Calu3 (cell line): ENCODE results near the gene E2F8. TPM values are rescaled to one million over a fixed set of nuclear protein-coding genes. Genes with fewer than 3 reads are reported as not detected.

Source experiments
- BruUV-seq: library from RNA; stranded (reverse); fragments of 400-500 nt; replicated peaks from 2 replicates; lab custom pipeline; 2021; lab: Mats Ljungman, UMichigan
- CTCF ChIA-PET: fragments of 300-600 bp; sonication (Branson Sonifier 250); formaldehyde crosslinking; loops from one replicate; lab custom pipeline; 2022; ENCODE audit warnings: antibody characterized with exemption; lab: Charles Lee
- DNase-seq: peaks from one replicate; pipeline ENCODE4 v3.0.0; 2022
- H3K27ac Mint-ChIP-seq: one replicate; pipeline ENCODE4 v1.8.0; 2022; ENCODE audit warnings: mixed read lengths; ENCODE audit not compliant: unreplicated experiment
- H3K27me3 Mint-ChIP-seq: one replicate; pipeline ENCODE4 v1.8.0; 2022; ENCODE audit warnings: mixed read lengths; ENCODE audit not compliant: unreplicated experiment
- H3K36me3 Mint-ChIP-seq: one replicate; pipeline ENCODE4 v1.8.0; 2022; ENCODE audit warnings: mild to moderate bottlenecking, moderate library complexity, mixed read lengths; ENCODE audit not compliant: insufficient read depth, unreplicated experiment
- H3K4me1 Mint-ChIP-seq: one replicate; pipeline ENCODE4 v1.8.0; 2022; ENCODE audit warnings: mild to moderate bottlenecking, low read depth, mixed read lengths; ENCODE audit not compliant: unreplicated experiment
- H3K4me3 Mint-ChIP-seq: one replicate; pipeline ENCODE4 v1.8.0; 2022; ENCODE audit warnings: mild to moderate bottlenecking, low read depth, moderate library complexity, mixed read lengths; ENCODE audit not compliant: unreplicated experiment
- H3K9me3 Mint-ChIP-seq: one replicate; pipeline ENCODE4 v1.8.0; 2022; ENCODE audit warnings: low read depth, mixed read lengths; ENCODE audit not compliant: unreplicated experiment
- intact Hi-C: fragments of 100-400 bp; cut with micrococcal nuclease; formaldehyde crosslinking; loops from one replicate; pipeline ENCODE4 v1.10.0; 2022; ENCODE audit not compliant: unreplicated experiment
- total RNA-seq: library from RNA; stranded (reverse); gene quantifications from 2 replicates; pipeline ENCODE4 v1.2.3, GENCODE V29; 2022
- TF ChIP-seq, protein P1 (sequence below): fragments of 200-600 bp; IDR thresholded peaks from one replicate; pipeline ENCODE4 v1.8.0; 2022; ENCODE audit warnings: antibody characterized with exemption; ENCODE audit not compliant: unreplicated experiment

E2F8 gene
- total RNA-seq, 1 experiment from 2014 or later = 19.7 TPM

DNA sequence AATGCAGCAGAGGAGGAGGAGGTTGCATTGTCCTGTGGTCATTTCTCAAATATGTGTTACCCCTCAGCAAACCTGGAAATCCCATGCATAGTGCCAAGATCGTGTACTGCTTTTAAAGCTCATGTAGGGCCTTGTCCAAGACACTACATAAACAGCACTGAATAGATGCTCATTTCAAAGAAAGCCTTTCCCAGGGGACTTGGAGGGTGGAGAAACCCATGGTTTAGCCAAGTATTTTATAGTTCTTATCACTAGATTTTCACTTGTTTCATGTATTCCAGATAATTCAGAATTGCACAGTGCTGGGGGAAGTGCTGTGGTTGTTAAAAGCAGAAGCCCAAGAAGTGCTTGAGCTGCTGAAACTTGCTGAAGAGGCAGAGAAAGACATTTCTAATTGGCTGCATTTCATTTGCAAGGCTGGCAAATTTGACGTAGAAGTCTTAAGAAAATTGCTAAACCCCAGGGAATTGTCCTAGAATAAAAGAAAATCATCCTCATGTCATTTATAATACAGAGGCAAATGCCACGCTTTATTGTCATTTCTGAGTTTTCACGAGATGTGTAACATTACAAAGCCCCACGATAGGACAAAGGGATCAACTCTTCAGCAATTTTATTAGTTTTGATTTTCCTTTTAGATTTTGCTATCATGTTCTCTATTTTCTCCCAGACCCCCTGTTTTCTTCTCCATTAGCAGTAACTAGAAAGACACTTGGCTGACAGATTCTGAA, 59.0 kb downstream of the E2F8 start:
- intact Hi-C loops = no loop called here
- CTCF ChIA-PET = no interaction called here
- DNase-seq = no peak
- Mint-ChIP-seq H3K27ac (no peak overlapping the region), H3K4me3 (no peak overlapping the region), H3K27me3 (no peaks in the 10 kb centered on the region), H3K36me3 (no peaks in the 10 kb centered on the region), H3K4me1 (no peaks in the 10 kb centered on the region), H3K9me3 (no peaks in the 10 kb centered on the region)
- BruUV-seq = no TSS peak
- TF ChIP-seq, protein P1, sequence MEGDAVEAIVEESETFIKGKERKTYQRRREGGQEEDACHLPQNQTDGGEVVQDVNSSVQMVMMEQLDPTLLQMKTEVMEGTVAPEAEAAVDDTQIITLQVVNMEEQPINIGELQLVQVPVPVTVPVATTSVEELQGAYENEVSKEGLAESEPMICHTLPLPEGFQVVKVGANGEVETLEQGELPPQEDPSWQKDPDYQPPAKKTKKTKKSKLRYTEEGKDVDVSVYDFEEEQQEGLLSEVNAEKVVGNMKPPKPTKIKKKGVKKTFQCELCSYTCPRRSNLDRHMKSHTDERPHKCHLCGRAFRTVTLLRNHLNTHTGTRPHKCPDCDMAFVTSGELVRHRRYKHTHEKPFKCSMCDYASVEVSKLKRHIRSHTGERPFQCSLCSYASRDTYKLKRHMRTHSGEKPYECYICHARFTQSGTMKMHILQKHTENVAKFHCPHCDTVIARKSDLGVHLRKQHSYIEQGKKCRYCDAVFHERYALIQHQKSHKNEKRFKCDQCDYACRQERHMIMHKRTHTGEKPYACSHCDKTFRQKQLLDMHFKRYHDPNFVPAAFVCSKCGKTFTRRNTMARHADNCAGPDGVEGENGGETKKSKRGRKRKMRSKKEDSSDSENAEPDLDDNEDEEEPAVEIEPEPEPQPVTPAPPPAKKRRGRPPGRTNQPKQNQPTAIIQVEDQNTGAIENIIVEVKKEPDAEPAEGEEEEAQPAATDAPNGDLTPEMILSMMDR = no peak

DNA sequence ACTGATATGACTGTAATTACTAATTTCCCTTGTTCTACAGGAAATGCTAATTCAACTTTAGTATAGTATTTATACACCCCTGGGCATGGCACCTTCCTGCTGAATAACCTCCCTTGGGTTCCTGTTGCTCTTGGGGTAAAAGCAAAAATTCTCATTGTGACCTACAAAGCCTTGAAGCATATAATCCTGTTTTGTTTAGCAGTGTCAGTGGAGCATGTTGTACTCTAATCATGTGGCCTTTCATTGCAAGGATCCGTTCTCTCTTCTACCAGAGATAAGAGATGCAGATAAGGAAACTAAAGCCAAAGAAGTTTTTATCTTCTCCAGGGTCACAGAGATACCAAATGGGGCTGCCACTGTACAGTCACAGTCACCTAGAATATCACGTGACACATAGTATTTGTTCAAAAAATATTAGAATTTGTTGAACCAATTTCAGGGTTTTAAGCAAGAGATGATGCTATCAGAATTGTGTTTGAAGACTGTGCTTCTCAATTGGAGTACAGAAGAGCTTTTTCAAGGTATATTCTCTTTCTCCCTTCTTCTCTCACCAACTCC, 64.0 kb downstream of the E2F8 start:
- Mint-ChIP-seq H3K4me3 (no peak overlapping the region), H3K27me3 (no peaks in the 10 kb centered on the region), H3K27ac (no peak overlapping the region), H3K4me1 (no peaks in the 10 kb centered on the region), H3K36me3 (peaks cover 8% of the 10 kb centered on the region), H3K9me3 (no peaks in the 10 kb centered on the region)
- intact Hi-C loops = no loop called here
- no TSS peak for BruUV-seq
- TF ChIP-seq, protein P1 = no peak
- no peak for DNase-seq
- CTCF ChIA-PET = no interaction called here

Other genes starting within 250 kb of the E2F8 start
- gene MRGPRX2, start 180.2 kb downstream of the E2F8 start, total RNA-seq = not detected in 2 replicates
- 22.4 and 26.8 TPM in 2 replicates for gene ZDHHC13, start 123.8 kb downstream of the E2F8 start, total RNA-seq
- gene CSRP3, start 39.0 kb downstream of the E2F8 start, total RNA-seq = not detected in 2 replicates